Measurements from ENCODE around the gene PRKCQ.
"Not testable (repeated sequence)": the region's sequence is repeated elsewhere in the genome, so short reads cannot be mapped to it uniquely, and the experiment has no call there.

The PRKCQ gene

DNA sequence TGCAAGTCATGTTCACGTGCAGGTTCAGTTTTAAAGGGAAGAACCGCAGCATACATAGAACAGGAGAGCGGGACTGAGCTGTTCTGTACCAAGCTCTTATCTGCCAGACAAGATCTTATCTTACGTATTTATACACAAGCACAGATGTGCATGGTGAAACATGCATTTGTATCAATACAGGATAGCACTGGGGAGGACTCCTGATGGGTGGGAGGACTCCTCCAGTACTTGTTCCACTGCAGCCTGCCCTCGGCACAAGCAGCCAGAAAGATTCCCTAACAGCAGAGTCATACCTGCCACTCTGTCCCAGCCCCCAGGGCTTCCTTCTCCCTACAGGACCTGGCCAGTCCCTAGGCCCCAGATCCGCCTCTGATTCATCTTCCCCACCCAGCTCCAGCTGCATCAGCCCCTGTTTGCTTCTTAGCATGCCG lies 13.2 kb upstream of the PRKCQ start:
- DNase-seq = no peak

DNA sequence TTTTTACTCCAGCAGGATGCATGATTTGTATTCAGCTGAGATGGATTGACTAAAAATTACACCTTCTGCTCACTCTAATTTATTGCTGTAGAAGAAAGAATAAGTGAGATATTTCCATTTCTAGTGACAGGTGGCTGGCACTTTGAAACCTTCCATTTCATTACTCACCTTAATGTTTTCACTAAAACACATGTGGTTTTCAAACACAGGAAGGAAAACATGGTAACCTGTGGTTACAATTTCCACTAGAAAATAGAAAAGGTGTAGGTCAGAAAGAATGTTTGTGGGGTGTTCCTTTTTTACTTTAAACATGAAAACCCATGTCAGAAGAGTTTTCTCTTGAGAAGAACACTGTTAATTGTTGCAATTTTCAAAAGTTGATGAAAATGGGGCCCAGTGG lies 12.0 kb upstream of the PRKCQ start:
- DNase-seq = no peak

DNA sequence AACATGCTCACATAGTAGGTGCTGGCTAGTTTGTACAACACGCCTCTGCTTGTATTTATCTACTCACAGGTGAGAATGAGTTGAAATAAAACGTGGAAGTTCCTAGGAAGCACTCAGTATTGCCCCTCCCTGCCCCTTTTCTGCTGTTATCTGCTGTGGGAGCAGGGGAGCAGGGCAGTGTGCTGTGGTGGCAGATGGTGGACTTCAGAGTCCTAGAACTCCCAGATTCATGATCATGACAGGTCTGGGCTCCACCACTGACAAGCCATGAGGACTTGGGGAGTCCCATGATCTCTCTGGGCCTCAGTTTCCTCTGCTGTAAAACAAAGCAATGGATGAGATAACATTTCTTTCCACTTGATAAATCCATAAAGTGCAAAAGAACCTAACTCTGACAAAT lies 11.6 kb upstream of the PRKCQ start:
- DNase-seq = no peak

DNA sequence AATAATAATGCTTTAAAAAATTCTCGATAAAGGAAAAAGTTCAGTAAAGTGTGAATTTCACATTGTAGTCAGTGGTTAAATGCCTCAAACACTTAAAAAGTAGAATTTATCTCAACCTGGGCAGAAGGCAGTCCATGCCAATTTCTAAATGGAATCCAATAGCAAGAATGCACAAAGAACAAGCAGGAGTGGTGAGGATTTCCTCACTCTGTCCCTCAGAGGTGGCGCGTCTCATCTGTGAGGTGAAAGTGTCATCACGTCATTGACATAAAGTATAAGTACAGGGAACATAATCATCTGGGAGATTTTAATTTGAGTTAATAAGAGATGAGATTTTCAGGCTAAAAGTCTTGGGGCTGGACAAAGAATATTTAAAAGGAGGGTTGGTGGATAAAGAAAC lies 10.0 kb upstream of the PRKCQ start:
- no peak for DNase-seq

DNA sequence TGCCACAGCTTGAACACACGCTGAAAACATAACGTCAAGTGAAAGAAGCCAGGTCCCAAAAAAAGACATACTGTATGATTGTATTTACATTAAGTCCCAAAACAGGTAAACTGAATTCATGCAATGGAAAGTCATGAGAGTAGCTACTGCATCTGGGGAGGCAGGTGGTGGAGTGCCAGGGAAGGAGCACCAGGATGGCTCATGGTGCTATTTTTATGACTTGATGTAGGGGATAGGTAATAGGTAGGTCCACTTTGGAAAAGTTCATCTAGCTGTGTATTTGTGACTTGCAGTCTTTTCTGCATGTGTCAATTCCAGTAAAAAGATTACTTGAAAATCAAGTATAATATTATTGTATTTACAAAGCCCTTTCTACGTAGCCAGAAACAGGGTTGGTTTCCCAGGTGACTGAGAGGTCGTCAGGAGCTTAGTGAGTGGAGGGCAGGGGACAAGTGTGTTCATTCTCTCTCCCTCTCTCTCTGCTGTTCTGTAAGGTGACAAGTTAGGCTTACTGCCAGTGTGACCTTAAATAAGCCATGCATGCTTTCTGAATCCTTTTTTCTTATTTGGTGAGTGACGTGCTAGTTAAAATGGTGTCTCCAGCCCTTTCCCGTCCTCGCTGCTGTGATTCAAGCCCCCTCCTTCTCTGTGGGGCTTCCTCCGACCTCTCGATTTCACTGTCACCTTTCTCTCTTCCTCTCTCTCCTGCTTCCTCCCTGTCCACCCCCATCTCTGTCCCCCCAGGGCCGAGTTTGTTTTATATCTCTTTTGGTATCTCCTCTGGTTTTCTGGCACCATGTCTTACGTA lies 9.4 kb upstream of the PRKCQ start:
- DNase-seq = no peak

DNA sequence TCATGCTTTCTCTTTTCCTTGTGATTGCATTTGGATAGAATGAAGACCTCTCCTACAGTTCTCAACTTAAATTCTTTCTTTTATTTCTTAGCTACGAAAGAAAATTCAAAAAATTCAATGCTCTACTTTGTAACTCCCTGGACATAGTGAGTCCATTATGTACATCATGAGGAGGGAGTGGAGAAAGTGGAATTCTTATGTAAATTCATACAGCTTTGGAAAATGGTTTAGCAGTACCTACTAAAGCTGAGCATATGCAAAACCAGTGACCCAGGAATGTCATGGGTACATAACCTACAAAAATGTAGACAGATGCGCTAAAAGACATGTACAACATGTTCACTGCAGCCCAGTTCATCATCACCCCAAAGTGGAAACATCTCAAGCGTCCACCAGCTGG lies 8.8 kb upstream of the PRKCQ start:
- no peak for DNase-seq

DNA sequence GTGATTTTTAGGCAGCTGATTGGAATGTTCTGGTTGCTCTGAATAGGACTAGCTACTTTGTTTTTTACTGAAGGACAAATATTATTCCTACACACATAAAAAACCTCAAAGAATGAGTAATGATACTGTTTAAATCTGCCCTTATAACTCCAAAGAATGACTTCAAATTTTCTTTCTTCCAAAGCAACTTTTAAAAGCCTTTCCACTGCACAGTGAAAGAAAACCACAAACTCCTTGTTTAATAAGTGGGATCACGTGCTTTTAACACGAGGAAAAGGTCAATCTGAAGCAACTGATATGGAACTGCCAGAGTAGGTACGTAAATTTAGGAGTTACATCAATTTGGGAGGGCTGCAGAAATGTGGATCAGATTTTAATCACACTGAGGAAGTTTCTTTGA lies 8.0 kb upstream of the PRKCQ start:
- no peak for DNase-seq

DNA sequence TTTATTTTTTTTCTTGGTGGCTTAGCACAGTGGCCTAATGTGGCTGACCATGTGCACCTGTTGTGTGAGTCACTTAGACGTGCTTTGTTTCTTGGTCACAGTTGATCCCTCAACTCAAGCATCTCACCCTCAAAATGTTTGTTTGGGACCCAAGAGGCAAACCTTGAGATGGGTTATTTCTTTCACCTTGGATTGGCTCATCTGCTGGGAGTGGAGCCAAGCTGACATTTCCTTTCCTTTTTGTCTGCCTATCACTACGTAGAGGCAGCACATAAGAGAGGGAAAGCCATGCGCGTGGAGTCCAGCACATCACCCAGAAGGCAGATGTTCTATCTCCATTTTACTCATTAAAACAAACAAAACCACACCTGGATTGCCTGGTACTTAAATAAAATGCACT lies 6.4 kb upstream of the PRKCQ start:
- no peak for DNase-seq

DNA sequence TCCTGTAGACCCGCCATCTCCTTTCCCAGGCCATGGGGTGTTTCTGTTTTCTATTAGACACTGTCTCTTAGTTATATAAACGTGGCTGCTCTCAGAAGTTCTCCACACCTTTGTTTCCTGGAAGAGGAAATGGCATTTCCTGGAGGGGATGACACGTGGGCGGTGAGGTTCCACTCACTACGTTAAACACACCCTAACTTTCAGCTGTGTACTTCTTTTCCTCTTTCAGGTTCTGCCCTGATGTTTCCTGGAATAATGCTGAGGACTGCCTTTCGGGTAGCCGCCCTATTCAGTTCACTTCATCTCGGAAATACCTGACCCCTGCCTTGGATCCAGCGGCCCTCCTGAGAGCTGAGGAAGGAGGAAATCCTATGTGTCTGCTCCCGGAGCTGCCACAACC lies 3.4 kb upstream of the PRKCQ start:
- DNase-seq = peak; percentile 85

DNA sequence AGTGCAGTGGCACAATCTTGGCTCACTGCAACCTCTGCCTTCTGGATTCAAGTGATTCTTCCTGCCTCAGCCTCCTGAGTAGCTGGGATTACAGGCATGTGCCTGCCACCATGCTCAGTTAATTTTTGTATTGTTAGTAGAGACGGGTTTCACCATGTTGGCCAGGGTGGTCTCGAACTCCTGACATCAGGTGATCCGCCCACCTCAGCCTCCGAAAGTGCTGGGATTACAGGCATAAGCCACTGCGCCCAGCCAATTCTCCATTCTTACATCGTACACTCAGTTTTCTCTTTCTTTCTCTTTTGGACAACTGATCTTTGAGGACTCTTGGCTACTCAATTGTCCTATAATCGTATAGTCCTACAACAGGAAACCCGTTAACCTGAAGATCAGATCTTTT lies 2.8 kb upstream of the PRKCQ start:
- DNase-seq = not testable (repeated sequence)

DNA sequence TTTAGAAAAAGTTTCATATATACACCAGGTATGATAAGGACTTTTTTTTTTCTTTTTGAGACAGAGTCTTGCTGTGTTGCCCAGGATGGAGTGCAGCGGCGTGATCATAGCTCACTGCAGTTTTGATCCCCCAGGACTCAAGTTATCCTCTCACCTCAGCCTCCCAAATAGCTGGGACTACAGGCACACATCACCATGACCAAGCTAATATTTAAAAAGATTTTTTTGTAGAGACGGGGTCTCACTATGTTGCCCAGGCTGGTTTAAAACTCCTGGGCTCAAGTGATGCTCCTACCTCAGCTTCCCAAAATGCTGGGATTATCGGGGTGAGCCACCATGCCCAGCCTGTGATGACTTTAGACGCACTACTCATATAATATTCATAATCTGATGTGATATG lies 2.2 kb upstream of the PRKCQ start:
- no peak for DNase-seq

DNA sequence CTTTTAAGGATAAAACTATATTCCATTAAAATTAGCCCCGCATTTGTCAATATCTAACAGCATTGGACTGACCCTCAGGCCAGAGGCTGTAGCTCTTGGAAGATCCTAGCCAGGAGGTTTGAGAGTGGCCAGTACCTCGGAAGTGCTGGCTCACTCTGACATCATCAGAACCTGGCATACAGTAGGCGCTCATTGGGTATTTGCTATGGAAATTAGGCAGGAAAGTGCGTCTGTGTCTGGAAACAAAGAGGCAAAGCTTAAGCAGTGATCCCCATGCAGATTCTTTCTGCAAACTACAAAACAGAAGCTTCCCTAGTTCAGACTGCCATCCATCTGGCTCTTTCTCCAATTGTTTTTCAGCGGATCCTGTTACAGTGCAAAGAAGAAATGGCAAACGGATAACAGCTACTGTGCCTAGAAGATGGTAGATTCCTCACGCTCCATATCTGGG lies 1.7 kb upstream of the PRKCQ start:
- peak in 1 of 2 experiments; percentile 52 for DNase-seq

DNA sequence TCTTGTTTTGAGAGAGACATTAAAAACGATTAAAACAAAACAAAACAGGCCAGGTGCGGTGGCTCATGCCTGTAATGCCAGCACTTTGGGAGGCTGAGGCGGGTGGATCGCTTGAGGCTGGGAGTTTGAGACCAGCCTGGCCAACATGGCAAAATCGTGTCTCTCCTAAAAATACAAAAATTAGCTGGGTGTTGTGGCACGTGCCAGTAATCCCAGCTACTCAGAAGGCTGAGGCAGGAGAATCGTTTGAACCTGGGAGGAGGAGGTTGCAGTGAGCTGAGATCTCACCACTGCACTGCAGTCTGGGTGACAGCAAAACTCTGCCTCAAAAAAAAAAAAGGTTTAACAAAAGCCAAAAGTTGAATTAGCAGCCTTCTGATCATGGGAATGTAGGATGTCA lies 1.1 kb upstream of the PRKCQ start:
- peak in 1 of 2 experiments; percentile 50 for DNase-seq

DNA sequence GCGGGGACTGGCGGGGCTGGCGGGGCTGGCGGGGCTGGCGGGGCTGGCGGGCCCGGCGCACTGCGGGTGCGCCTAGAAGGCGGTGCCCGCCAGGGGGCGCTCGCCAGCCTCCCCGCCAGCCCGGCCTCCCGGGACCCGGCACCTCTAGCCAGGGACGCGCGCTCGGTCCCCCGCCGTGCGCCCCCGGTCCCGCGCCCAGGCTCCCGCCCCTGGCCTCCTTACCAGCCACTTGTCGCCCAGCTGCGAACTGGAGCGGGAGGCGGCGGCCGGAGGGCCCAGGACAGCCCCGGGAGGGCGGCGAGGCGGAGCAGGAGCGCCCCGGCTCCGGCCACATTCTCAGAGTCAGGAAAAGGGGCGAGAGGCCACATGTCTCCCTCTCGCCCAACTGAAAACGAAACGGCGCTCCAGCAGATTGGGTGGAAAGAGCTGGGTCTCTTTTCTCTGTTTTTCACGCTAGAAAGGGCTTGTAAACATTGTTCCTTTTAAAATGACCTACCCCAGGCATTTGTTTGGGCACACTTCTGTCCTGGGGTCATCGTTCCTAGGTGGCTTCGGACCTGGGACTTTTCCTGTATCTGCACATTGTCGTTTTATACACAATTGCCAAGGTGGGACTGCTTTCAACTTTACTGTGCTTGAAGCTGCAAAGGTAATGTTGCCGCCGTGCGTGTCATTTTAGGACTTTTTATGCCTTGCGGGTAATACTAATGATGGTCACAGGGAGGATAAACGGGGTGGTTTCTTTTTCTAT lies 378 bp upstream of the PRKCQ start:
- peak; percentile 87 to 92 for DNase-seq

DNA sequence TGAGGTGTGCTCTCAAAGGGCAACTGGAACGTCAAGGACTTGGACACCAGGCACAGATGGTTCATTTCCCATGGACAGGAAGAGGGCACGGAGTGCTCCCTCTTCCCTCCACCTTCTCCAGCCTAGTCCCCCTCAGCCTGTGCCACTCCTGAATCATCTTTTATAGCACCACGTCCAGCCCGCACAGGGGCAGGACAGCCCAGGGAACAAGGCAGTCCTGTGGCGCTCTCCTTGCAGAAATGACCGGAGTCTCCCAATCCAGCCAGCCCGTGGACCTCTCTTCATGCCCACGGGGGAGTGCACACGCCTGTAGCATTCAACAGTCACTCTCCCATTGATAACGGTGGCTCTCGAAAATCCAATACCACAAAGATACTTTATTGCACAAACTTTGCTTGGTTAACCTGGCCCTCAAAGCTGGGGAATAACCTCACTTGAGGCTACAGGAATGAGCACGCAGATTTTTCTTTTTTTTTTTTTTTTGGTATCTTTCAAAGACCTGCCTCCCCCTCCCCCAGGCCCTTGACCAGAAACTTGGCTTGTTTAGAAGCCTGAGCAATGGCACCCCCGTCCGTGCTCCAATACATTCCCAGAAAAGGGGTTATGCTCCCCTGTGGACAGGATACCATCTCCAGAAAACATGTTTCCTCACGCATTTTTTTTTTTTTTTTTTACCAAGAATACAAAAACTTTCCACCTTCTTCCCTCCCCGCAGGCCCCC lies 733 bp downstream of the PRKCQ start:
- peak; percentile 67 to 72 for DNase-seq

DNA sequence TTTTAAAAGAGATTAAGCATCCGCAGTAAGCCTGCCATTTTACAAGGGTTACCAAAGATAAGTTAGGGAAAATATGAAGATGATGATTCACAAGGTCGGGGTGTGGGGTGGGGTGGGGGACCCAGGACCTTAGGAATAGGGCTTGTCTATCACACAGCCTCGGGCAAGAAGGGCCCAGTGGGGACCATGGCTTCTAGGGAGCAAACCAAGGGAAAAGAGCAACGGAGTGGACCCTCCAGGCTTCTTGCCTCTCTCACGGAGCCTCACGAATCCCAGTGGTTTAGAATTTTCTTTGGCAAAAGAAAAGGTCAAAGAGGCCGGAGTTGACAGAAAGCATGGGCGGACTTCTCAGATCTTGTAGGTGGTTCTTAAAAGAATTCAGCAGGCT lies 1.3 kb downstream of the PRKCQ start:
- peak; percentile 52 to 56 for DNase-seq

DNA sequence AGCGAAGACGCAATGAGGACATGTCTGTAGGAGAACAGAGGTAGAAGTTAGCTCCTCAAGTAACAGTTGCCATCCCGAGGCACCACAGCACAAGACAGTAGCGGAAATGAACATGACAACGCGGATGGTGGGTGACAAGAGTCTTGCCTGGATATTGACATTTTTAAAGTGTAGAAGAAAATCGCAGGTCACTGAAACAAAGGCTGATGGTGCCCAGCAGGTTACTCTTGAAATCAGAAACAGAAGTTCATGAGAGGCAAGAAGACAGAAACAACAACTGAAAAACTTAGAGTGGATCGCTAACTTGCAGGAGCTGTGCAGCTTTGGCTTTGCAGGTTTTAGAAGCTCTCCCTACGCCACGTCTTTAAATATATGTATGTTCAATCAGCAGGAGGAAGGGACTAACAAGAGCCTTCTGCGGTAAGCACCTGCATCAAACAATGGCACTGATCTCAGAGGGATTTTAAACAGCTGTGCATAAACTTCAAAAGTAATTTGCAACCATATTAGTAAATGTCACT lies 1.8 kb downstream of the PRKCQ start:
- peak in 1 of 2 experiments; percentile 64 for DNase-seq

DNA sequence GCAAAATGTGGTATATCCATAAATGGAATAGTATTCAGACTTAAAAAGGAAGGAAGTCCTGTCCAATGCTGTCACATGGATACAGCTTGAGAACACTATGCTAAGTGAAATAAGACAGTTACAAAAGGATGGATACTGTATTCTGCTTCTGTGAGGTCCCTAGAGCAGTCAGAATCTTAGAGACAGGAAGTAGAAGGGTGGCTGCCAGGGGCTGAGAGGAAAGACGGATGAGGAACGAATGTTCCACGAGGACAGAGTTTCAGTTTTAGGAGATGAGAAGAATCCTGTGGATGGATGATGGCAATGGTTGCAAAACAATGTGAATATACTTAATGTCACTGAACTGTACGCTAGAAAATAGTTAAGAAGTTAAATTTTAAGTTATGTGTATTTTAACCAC lies 3.8 kb downstream of the PRKCQ start:
- DNase-seq = no peak

DNA sequence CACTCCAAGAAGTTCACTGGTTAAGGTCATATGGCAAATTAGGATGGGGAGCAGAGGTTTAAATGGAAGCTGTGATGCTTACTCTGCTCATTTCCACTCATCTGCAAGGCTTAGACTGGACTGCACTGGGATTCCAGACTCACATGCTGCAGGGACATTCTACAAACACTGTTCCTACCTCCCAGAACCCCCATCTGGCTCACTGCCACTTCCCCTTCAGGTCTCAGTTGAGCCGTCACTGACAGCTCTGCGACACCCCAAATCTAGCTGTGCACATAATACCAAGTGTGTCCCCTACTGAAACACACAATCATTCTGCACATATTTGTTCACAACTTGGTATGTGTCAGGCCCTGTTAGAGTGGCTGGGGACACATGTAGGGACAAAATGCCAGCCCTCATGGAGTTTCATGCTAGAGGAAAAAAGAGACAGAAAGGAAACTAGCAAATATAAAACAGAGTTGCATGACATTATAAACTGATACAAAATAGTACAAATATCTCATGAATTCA lies 5.4 kb downstream of the PRKCQ start:
- DNase-seq = no peak

DNA sequence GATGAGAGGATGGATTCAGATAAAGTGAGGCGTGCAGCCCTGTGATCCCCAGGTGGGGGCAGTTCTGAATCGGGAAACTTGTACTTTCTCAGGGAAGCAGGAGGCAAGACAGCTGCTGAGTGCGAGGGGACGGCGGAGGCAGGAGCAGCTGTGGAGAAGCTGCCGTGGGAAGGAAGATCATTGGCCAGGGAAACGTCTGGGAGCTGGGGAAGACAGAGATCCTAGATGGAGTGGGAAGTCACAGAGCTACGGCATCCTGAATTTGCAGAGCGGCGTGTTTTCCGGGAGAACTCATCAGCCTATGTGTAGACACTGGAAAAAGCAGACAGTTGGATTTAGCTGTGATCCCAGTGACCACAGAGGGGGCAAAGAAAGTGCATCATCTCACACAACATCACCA lies 9.2 kb downstream of the PRKCQ start:
- no peak for DNase-seq

DNA sequence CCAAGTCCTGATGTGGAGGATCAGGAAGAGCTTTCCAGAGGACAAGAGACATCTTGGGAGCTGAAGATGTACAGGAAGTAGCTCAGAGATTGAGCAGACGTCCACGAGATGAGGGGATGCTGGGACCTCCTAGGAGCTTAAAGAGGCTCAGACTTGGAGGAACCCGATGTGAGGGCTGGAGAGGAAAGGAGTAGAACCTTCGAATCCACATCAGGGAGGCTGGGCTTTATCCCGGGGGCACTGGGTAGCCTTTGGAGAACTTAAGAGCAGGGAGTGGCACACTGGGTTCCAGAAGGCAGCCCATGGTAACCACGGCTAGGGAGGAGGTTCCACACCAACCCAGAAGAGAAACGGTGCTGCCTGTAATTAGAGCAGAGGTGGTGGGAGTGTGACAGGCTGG lies 10.8 kb downstream of the PRKCQ start:
- DNase-seq = no peak

DNA sequence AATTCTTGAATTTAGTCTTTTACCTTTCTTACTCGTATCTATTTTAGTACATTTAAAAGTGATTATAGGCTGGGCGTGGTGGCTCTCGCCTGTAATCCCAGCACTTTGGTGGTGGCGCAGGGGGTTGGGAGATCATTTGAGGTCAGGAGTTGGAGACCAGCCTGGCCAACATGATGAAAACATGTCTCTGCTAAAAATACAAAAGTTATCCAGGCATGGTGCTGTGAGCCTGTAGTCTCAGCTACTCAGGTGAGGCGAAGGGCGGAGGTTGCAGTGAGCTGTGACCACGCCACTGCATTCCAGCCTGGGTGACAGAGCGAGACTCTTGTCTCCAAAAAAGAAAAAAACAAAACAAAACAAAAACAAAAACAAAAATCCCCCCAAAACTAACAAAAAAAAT lies 12.2 kb downstream of the PRKCQ start:
- no peak for DNase-seq

DNA sequence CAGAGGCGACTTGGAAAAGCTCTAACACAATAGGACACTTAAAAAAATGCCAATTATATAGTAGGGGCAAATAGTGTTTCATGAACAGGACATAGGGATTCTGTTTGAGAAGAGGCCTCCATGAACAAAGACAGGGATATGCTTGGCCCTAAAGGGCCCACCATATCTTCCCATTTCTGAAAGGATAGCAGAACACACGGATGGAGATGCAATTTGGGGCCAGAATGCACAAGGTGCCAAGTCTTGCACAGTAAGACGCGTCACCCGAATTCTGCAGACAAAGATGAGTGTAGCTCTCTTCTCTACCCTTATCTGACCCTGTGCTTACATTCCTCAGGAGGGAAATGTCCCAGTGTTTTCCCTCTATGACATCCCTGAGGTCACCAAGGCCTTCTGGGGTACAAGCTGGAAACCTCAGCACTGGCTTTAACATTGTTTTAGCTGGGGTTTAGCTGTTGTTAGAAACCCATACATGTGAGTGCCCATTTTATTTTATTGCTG lies 12.8 kb downstream of the PRKCQ start:
- no peak for DNase-seq
